Measurements from ENCODE around the gene NUDC. TPM values are rescaled to one million over a fixed set of nuclear protein-coding genes. Genes with fewer than 3 reads are reported as not detected.

NUDC gene
- polyA plus RNA-seq, 1 of the 3 experiments (the other 2 are of a cell fraction) = 153 TPM

Other genes with a start within 250 kb of the NUDC start
- gene ARID1A, start 225.7 kb upstream of the NUDC start, polyA plus RNA-seq (2012; rRNA removed) = 14.2 and 26.5 TPM in 2 replicates
- gene PIGV, start 133.8 kb upstream of the NUDC start, polyA plus RNA-seq (2012; rRNA removed) = 16.5 and 26.4 TPM in 2 replicates
- gene ZDHHC18, start 95.1 kb upstream of the NUDC start, polyA plus RNA-seq (2012; rRNA removed) = 33.0 and 35.3 TPM in 2 replicates
- gene SFN, start 58.6 kb upstream of the NUDC start, polyA plus RNA-seq (2012; rRNA removed) = 0.18 and 0.23 TPM in 2 replicates
- gene GPN2, start 31.5 kb upstream of the NUDC start, polyA plus RNA-seq (2012; rRNA removed) = 20.6 and 24.0 TPM in 2 replicates
- gene GPATCH3, start 21.3 kb upstream of the NUDC start, polyA plus RNA-seq (2012; rRNA removed) = 9.1 and 11.1 TPM in 2 replicates
- not detected in 2 replicates for gene NR0B2, start 7.8 kb upstream of the NUDC start, polyA plus RNA-seq (2012; rRNA removed)
- gene KDF1, start 38.7 kb downstream of the NUDC start, polyA plus RNA-seq (2012; rRNA removed) = not detected in 2 replicates
- gene TRNP1, start 71.9 kb downstream of the NUDC start, polyA plus RNA-seq (2012; rRNA removed) = 8.8 and 11.6 TPM in 2 replicates
- 0.78 and 1.2 TPM in 2 replicates for gene TENT5B, start 91.1 kb downstream of the NUDC start, polyA plus RNA-seq (2012; rRNA removed)
- 5.6 and 11.4 TPM in 2 replicates for gene SLC9A1, start 233.4 kb downstream of the NUDC start, polyA plus RNA-seq (2012; rRNA removed)

Data from SK-N-SH (cell line).